MM.1S (cell line): Measurements from ENCODE around the gene TMEM115.

Experiments used
- CTCF ChIP-seq: fragments of 300-600 bp; sonication (generic); IDR thresholded peaks from 2 replicates; pipeline ENCODE4 v1.5.1; 2016; ENCODE audit warnings: antibody characterized with exemption, low read length, mixed read lengths
- EZH2phosphoT487 ChIP-seq: fragments of 300-600 bp; sonication (generic); IDR thresholded peaks from 2 replicates; pipeline ENCODE4 v1.6.1; 2018; ENCODE audit warnings: antibody characterized with exemption, low read length

- TF ChIP-seq CTCF (no peak), EZH2phosphoT487 (no peak)
Measured at GRCh38 chr3:50318615-50319014, 40.7 kb downstream of the TMEM115 start.
